BJ (cell line): ENCODE measurements around the gene MARCHF5. TPM values are rescaled to one million over a fixed set of nuclear protein-coding genes. Genes with fewer than 3 reads are reported as not detected.

Experiments
- CTCF ChIA-PET: fragments of 350-600 bp; formaldehyde crosslinking; extraction: SDS; loops from one replicate; lab custom pipeline; 2021; ENCODE audit warnings: antibody characterized with exemption, inconsistent platforms; lab: Yijun Ruan, JAX
- POLR2A ChIA-PET: fragments of 300-600 bp; sonication (Branson Sonifier 250); formaldehyde crosslinking; extraction: SDS; loops from one replicate; lab custom pipeline; 2021; ENCODE audit warnings: antibody characterized with exemption; lab: Charles Lee
- DNase-seq: peaks from one replicate; pipeline ENCODE4 v3.0.0-alpha.2; 2011; ENCODE audit warnings: low read depth
- H3K27me3 ChIP-seq: 2 replicates; pipeline ENCODE4 v1.6.0; 2011; ENCODE audit warnings: low read length; ENCODE audit not compliant: control insufficient read depth, insufficient read depth
- H3K36me3 ChIP-seq: 2 replicates; pipeline ENCODE4 v1.5.1; 2011; ENCODE audit warnings: low read length; ENCODE audit not compliant: control insufficient read depth, insufficient read depth
- H3K4me3 ChIP-seq: 2 replicates; pipeline ENCODE4 v1.5.1; 2011; ENCODE audit warnings: low read depth, mild to moderate bottlenecking, control low read depth, low read length
- polyA plus RNA-seq: library from polyadenylated mRNA; depleted of rRNA; stranded (reverse); fragments of >200 nt; gene quantifications from 2 replicates; pipeline ENCODE4 v1.2.3, GENCODE V29; 2011
- TF ChIP-seq, protein P1 (sequence below): IDR thresholded peaks from 2 replicates; pipeline ENCODE4 v1.5.1; 2011; ENCODE audit warnings: low read depth, mild to moderate bottlenecking, control low read depth, inconsistent platforms, low read length, moderate library complexity; ENCODE audit not compliant: insufficient read depth

MARCHF5 gene
- polyA plus RNA-seq, 1 experiment = 13.1 TPM

GRCh38 chr10:92363498-92363897 lies 72.5 kb downstream of the MARCHF5 start:
- Histone ChIP-seq H3K36me3 (no peaks in the 10 kb centered on the region), H3K4me3 (no peak overlapping the region), H3K27me3 (no peaks in the 10 kb centered on the region)
- CTCF ChIA-PET = no interaction called here
- POLR2A ChIA-PET = no interaction called here
- TF ChIP-seq, protein P1, sequence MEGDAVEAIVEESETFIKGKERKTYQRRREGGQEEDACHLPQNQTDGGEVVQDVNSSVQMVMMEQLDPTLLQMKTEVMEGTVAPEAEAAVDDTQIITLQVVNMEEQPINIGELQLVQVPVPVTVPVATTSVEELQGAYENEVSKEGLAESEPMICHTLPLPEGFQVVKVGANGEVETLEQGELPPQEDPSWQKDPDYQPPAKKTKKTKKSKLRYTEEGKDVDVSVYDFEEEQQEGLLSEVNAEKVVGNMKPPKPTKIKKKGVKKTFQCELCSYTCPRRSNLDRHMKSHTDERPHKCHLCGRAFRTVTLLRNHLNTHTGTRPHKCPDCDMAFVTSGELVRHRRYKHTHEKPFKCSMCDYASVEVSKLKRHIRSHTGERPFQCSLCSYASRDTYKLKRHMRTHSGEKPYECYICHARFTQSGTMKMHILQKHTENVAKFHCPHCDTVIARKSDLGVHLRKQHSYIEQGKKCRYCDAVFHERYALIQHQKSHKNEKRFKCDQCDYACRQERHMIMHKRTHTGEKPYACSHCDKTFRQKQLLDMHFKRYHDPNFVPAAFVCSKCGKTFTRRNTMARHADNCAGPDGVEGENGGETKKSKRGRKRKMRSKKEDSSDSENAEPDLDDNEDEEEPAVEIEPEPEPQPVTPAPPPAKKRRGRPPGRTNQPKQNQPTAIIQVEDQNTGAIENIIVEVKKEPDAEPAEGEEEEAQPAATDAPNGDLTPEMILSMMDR = no peak
- no peak for DNase-seq

- no peaks in the 10 kb centered on the region for H3K36me3 ChIP-seq
- ChIA-PET CTCF (interaction anchor here (1.8 kb wide), 1 partner anchor 14 kb away, joined by 6 read pairs; no protein-coding TSS in a partner anchor), POLR2A (no interaction called here)
- H3K4me3 ChIP-seq = no peak overlapping the region
- no peak for DNase-seq
- TF ChIP-seq, protein P1 = no peak
- no peaks in the 10 kb centered on the region for H3K27me3 ChIP-seq
These were observed 75.5 kb downstream of the MARCHF5 start for GRCh38 chr10:92366412-92367021.

DNA sequence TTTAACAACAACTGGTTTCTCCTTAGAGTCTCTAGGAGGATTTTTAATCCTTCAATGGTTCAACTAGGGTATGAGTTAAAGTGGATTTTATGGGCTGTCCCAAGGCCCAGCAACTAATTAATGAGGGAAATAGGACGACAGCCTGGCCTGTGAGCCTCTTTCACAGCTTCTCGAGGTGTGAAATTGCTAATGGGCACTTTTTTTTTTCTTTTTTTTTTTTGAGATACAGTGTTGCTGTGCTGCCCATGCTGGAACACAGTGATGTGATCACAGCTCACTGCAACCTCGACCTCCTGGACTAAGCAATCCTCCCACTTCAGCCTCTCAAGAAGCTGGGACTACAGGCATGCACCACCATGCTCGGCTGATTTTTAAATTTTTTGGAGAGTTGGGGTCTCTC lies 87.0 kb downstream of the MARCHF5 start:
- peaks cover 4% of the 10 kb centered on the region; the same call in 1 of the 2 replicates for H3K27me3 ChIP-seq
- ChIA-PET CTCF (no interaction called here), POLR2A (no interaction called here)
- TF ChIP-seq, protein P1 = no peak
- H3K4me3 ChIP-seq = no peak overlapping the region
- DNase-seq = no peak
- H3K36me3 ChIP-seq = no peaks in the 10 kb centered on the region

DNA sequence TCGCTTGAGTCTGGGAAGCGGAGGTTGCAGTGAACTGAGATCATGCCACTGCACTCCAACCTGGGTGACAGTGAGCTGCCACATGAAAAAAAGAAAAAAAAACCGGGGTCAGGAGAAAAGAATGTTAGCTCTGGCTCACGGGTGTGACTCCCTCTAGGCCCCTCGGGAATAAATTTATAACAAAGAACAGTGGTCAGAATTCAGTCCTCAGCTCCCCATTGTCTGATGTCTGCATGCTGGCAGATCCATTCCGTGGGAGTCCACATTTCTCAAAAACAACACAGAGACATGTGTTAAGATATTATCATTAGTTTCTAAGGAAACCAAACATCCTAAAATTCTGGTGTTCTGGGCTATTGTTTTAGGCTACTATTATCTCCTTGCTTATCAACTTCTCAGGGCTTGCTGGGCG lies 90.6 kb downstream of the MARCHF5 start:
- no peak overlapping the region for H3K4me3 ChIP-seq
- no peaks in the 10 kb centered on the region for H3K36me3 ChIP-seq
- ChIA-PET POLR2A (no interaction called here), CTCF (interaction anchor here (1.4 to 2.3 kb wide), 2 partner anchors 9 to 15 kb away, joined by 3 to 6 read pairs; no protein-coding TSS in a partner anchor)
- TF ChIP-seq, protein P1 = no peak
- DNase-seq = no peak
- peaks cover 4% of the 10 kb centered on the region; the same call in 1 of the 2 replicates for H3K27me3 ChIP-seq

DNA sequence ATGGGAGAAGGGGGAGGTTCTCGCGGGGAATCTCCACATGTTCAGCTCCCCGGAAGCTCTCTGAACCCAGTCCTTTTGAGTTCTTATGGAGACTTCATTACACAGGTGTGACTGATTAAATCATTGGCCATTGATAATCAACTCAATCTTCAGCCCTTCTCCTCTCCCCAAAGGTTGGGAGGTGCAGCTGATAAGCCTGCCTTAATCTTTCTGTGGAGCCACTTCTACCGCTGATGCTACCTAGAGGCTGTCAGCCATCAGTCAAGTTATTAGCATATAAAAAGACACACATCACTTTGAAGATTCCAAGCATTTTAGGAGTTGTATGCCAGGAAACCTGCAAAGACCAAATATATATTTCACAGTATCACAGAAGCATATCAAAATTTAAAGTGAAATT lies 91.7 kb downstream of the MARCHF5 start:
- H3K4me3 ChIP-seq = no peak overlapping the region
- POLR2A ChIA-PET = no interaction called here
- DNase-seq = no peak
- CTCF ChIA-PET = interaction anchor here (1.2 to 1.4 kb wide), 2 partner anchors 10 to 189 kb away, joined by 3 to 4 read pairs; no protein-coding TSS in a partner anchor
- TF ChIP-seq, protein P1 = no peak
- no peaks in the 10 kb centered on the region for H3K36me3 ChIP-seq
- peaks cover 4% of the 10 kb centered on the region; the same call in 1 of the 2 replicates for H3K27me3 ChIP-seq
